RCC 7860 (cell line): Measurements from ENCODE around the gene SLCO3A1.

ENCODE experiments used
- DNase-seq: peaks from one replicate; pipeline ENCODE4 v3.0.0-alpha.2; 2015; ENCODE audit warnings: low spot score
- FAIRE-seq: peaks from 2 replicates; lab custom pipeline; 2012; peaks lifted over from hg19 to GRCh38; lab: Jason Lieb, UNC

SLCO3A1 gene

GRCh38 chr15:92023965-92024364 lies 170.5 kb downstream of the SLCO3A1 start:
- FAIRE-seq, result no peak
- DNase-seq, result no peak

- no peak for FAIRE-seq
- no peak for DNase-seq
Measured at GRCh38 chr15:92025706-92026270, 172.3 kb downstream of the SLCO3A1 start.

- FAIRE-seq (no peak), DNase-seq (no peak)
Measured at GRCh38 chr15:92028389-92028724, 174.8 kb downstream of the SLCO3A1 start.

GRCh38 chr15:92029767-92030166 lies 176.3 kb downstream of the SLCO3A1 start:
- FAIRE-seq, result no peak
- DNase-seq, result no peak

GRCh38 chr15:92033314-92033713 lies 179.8 kb downstream of the SLCO3A1 start:
- DNase-seq (no peak), FAIRE-seq (no peak)

- DNase-seq (no peak), FAIRE-seq (no peak)
Measured at GRCh38 chr15:92033723-92034122, 180.2 kb downstream of the SLCO3A1 start.

GRCh38 chr15:92034227-92034626 lies 180.7 kb downstream of the SLCO3A1 start:
- no peak for FAIRE-seq
- DNase-seq, result no peak

GRCh38 chr15:92035551-92035950 lies 182.0 kb downstream of the SLCO3A1 start:
- DNase-seq, result no peak

GRCh38 chr15:92035961-92036360 lies 182.5 kb downstream of the SLCO3A1 start:
- FAIRE-seq (no peak), DNase-seq (no peak)

More at GRCh38 chr15:92035551-92035950, 182.0 kb downstream of the SLCO3A1 start:
- no peak for FAIRE-seq

GRCh38 chr15:92037491-92037890 lies 184.0 kb downstream of the SLCO3A1 start:
- FAIRE-seq (no peak), DNase-seq (no peak)

GRCh38 chr15:92040350-92040749 lies 186.8 kb downstream of the SLCO3A1 start:
- no peak for FAIRE-seq
- DNase-seq, result no peak

- no peak for DNase-seq
- no peak for FAIRE-seq
Measured at GRCh38 chr15:92041371-92041770, 187.9 kb downstream of the SLCO3A1 start.

- DNase-seq, result no peak
- no peak for FAIRE-seq
Measured at GRCh38 chr15:92043283-92043682, 189.8 kb downstream of the SLCO3A1 start.

GRCh38 chr15:92044203-92044909 lies 190.8 kb downstream of the SLCO3A1 start:
- DNase-seq (no peak), FAIRE-seq (no peak)

GRCh38 chr15:92047900-92048299 lies 194.4 kb downstream of the SLCO3A1 start:
- DNase-seq (no peak), FAIRE-seq (no peak)

- no peak for FAIRE-seq
Measured at GRCh38 chr15:92048739-92049138, 195.2 kb downstream of the SLCO3A1 start.

GRCh38 chr15:92049290-92049989 lies 195.9 kb downstream of the SLCO3A1 start:
- no peak for DNase-seq
- FAIRE-seq, result no peak

More at GRCh38 chr15:92048739-92049138, 195.2 kb downstream of the SLCO3A1 start:
- DNase-seq, result no peak

- no peak for FAIRE-seq
Measured at GRCh38 chr15:92050220-92050898, 196.9 kb downstream of the SLCO3A1 start.

GRCh38 chr15:92051716-92052115 lies 198.2 kb downstream of the SLCO3A1 start:
- FAIRE-seq (no peak), DNase-seq (no peak)

More at GRCh38 chr15:92050220-92050898, 196.9 kb downstream of the SLCO3A1 start:
- no peak for DNase-seq

- no peak for FAIRE-seq
- no peak for DNase-seq
Measured at GRCh38 chr15:92053753-92054316, 200.3 kb downstream of the SLCO3A1 start.

- no peak for FAIRE-seq
Measured at GRCh38 chr15:92056875-92057274, 203.4 kb downstream of the SLCO3A1 start.

More at GRCh38 chr15:92056875-92057274, 203.4 kb downstream of the SLCO3A1 start:
- DNase-seq, result no peak
